Smooth muscle cell (in vitro differentiated cells): ENCODE results near the gene MPZL1. TPM values are rescaled to one million over a fixed set of nuclear protein-coding genes. Genes with fewer than 3 reads are reported as not detected.

Source experiments
- DNase-seq: peaks from one replicate; lab custom pipeline; 2025; ENCODE audit not compliant: unreplicated experiment; lab: John Stamatoyannopoulos, UW
- H2AFZ ChIP-seq: fragments of 200-600 bp; sonication (generic); 2 replicates; pipeline ENCODE4 v1.6.0; 2016; ENCODE audit warnings: antibody characterized with exemption, low read depth, mild to moderate bottlenecking
- H3F3A ChIP-seq: fragments of 200-600 bp; sonication (generic); 2 replicates; pipeline ENCODE4 v1.6.0; 2017; ENCODE audit warnings: antibody characterized with exemption, low read depth
- H3K27ac ChIP-seq: fragments of 200-600 bp; sonication (generic); 2 replicates; pipeline ENCODE4 v1.5.1; 2016; ENCODE audit warnings: low read depth, mild to moderate bottlenecking
- H3K27me3 ChIP-seq: fragments of 200-600 bp; sonication (generic); 2 replicates; pipeline ENCODE4 v1.6.1; 2016; ENCODE audit warnings: low read depth, mild to moderate bottlenecking
- H3K36me3 ChIP-seq: fragments of 200-600 bp; sonication (generic); 2 replicates; pipeline ENCODE4 v1.5.1; 2016; ENCODE audit warnings: low read depth
- H3K4me1 ChIP-seq: fragments of 200-600 bp; sonication (generic); 2 replicates; pipeline ENCODE4 v1.5.1; 2016; ENCODE audit warnings: low read depth
- H3K4me2 ChIP-seq: fragments of 200-600 bp; sonication (generic); 2 replicates; pipeline ENCODE4 v1.6.0; 2016; ENCODE audit warnings: mild to moderate bottlenecking
- H3K4me3 ChIP-seq: fragments of 200-600 bp; sonication (generic); 2 replicates; pipeline ENCODE4 v1.5.1; 2016; ENCODE audit warnings: mild to moderate bottlenecking
- H3K79me2 ChIP-seq: fragments of 200-600 bp; sonication (generic); 2 replicates; pipeline ENCODE4 v1.6.0; 2016; ENCODE audit warnings: low read depth, mild to moderate bottlenecking
- H3K9ac ChIP-seq: fragments of 200-600 bp; sonication (generic); 2 replicates; pipeline ENCODE4 v1.6.0; 2016; ENCODE audit warnings: low read depth
- H3K9me3 ChIP-seq: fragments of 200-600 bp; sonication (generic); replicated peaks from 2 replicates; pipeline ENCODE4 v1.5.1; 2016; ENCODE audit warnings: low read depth
- H4K20me1 ChIP-seq: fragments of 200-600 bp; sonication (generic); 2 replicates; pipeline ENCODE4 v1.6.0; 2016; ENCODE audit warnings: low read depth
- CTCF ChIP-seq: fragments of 200-600 bp; sonication (generic); IDR thresholded peaks from 2 replicates; pipeline ENCODE4 v1.5.1; 2017; ENCODE audit warnings: borderline replicate concordance, mild to moderate bottlenecking, antibody characterized with exemption; ENCODE audit not compliant: insufficient read depth, poor library complexity, severe bottlenecking
- WGBS: methylation state at CpG from one replicate; pipeline ENCODE4 v1.1.7; 2016; ENCODE audit warnings: low lambda C conversion rate; 5-methylcytosine and 5-hydroxymethylcytosine counted together
- polyA plus RNA-seq: library from polyadenylated mRNA; unstranded; fragments of >200 nt; fragmentation: Nextera tagmentation; extraction: Ambion mirVana; gene quantifications from 2 replicates; pipeline ENCODE4 v1.2.1, GENCODE V29; 2016
- total RNA-seq: library from RNA; depleted of rRNA; stranded (reverse); fragments of >200 nt; gene quantifications from 2 replicates; pipeline ENCODE4 v1.2.3, GENCODE V29; 2014

MPZL1 gene
- total and polyA plus RNA-seq, 2 experiments from 2014 or later, result 250 to 276 TPM

DNA sequence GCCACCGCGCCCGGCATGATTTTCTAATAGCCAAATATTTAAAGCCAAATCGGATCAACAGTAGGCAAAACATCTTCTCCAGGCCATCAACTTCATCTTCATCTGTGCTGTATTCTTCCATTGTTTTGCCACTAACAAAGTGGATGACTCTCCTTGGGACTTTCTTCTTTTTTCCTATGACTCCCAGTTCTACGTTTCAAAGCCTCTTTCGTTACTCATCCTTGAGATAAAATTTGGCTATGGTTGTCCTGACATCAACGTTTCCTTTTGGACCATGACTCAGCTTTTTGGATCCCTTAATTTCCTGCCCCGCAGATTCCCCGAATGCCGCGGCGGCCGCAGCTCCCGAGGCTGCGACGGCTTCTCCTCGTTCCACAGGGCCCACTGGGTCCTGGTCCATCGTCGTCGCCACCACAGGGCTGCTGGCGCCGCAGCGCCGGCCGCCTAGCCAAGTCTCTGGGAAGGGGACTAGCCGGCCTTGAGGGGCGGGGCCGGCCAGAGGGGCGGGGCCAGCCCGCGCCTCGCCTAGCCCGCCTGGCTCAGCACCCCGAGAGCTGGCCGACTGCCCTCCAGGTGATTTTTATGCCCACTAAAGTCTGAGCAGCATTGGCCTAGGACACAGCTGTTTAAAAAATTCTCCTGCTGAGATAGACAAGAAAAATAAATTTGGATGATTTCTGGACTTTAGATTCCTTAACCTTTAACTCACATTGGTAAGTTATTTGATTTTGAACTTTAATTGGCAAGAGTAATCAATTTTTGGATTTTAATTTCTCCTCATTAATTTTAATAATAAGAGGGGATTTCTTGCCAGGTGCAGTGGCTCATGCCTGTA lies 98.3 kb downstream of the MPZL1 start:
- no peaks in the 10 kb centered on the region for H3K36me3 ChIP-seq
- H2AFZ ChIP-seq, result no peak overlapping the region
- H3F3A ChIP-seq, result peaks cover 5% of the 10 kb centered on the region
- no peaks in the 10 kb centered on the region for H4K20me1 ChIP-seq
- peak overlapping the region; percentile 97 for H3K27ac ChIP-seq
- H3K4me2 ChIP-seq, result peak overlapping the region; percentile 83
- TF ChIP-seq CTCF, result no peak
- H3K9me3 ChIP-seq, result no peaks in the 10 kb centered on the region
- H3K79me2 ChIP-seq, result no peaks in the 10 kb centered on the region
- H3K4me1 ChIP-seq, result peaks cover 6% of the 10 kb centered on the region
- 13% methylated on average over 35 of the region's 35 CpGs for WGBS
- H3K9ac ChIP-seq, result peak overlapping the region; percentile 72
- DNase-seq, result peak; percentile 31
- H3K4me3 ChIP-seq, result peak overlapping the region; percentile 41
- no peaks in the 10 kb centered on the region for H3K27me3 ChIP-seq

GRCh38 chr1:167820684-167821355 lies 99.0 kb downstream of the MPZL1 start:
- H3K4me3 ChIP-seq, result peak overlapping the region; percentile 41
- no peak overlapping the region for H2AFZ ChIP-seq
- no peaks in the 10 kb centered on the region for H3K9me3 ChIP-seq
- no peak for DNase-seq
- H3K27me3 ChIP-seq, result no peaks in the 10 kb centered on the region
- peak overlapping the region; percentile 69 for H3K9ac ChIP-seq
- no peaks in the 10 kb centered on the region for H4K20me1 ChIP-seq
- H3K36me3 ChIP-seq, result no peaks in the 10 kb centered on the region
- H3F3A ChIP-seq, result peaks cover 5% of the 10 kb centered on the region
- WGBS, result 72% methylated on average over 12 of the region's 12 CpGs
- peaks cover 6% of the 10 kb centered on the region for H3K4me1 ChIP-seq
- no peaks in the 10 kb centered on the region for H3K79me2 ChIP-seq
- TF ChIP-seq CTCF, result no peak
- peak overlapping the region; percentile 97 for H3K27ac ChIP-seq
- H3K4me2 ChIP-seq, result peak overlapping the region; percentile 83

GRCh38 chr1:167821356-167821685 lies 99.5 kb downstream of the MPZL1 start:
- no peak overlapping the region for H3K27ac ChIP-seq

More at GRCh38 chr1:167821356-167821685, 99.5 kb downstream of the MPZL1 start:
- Histone ChIP-seq H3K4me3 (no peak overlapping the region), H3F3A (peaks cover 5% of the 10 kb centered on the region), H3K27me3 (no peaks in the 10 kb centered on the region), H3K36me3 (no peaks in the 10 kb centered on the region), H3K79me2 (no peaks in the 10 kb centered on the region), H2AFZ (no peak overlapping the region), H3K9me3 (no peaks in the 10 kb centered on the region), H3K4me1 (peaks cover 6% of the 10 kb centered on the region), H3K4me2 (no peak overlapping the region), H4K20me1 (no peaks in the 10 kb centered on the region), H3K9ac (no peak overlapping the region)
- WGBS, result 78% methylated on average over 6 of the region's 6 CpGs
- no peak for DNase-seq
- TF ChIP-seq CTCF, result no peak
